H1 (cell line): ENCODE measurements around the gene TEAD3. TPM values are rescaled to one million over a fixed set of nuclear protein-coding genes. Genes with fewer than 3 reads are reported as not detected.

ENCODE experiments used
- CTCF ChIA-PET: fragments of 300-600 bp; sonication (Branson Sonifier 250); formaldehyde crosslinking; loops from one replicate; lab custom pipeline; 2021; ENCODE audit not compliant: partially characterized antibody; lab: Charles Lee
- POLR2A ChIA-PET: fragments of 300-600 bp; sonication (Branson Sonifier 250); formaldehyde crosslinking; loops from one replicate; lab custom pipeline; 2021; ENCODE audit warnings: inconsistent platforms; ENCODE audit not compliant: partially characterized antibody; lab: Charles Lee
- DNase-seq, 2 experiments: peaks; one replicate each; pipeline versions ENCODE4 v3.0.0 to v3.0.0-alpha.2; 2010 to 2022; ENCODE audit warnings: low spot score in 2 of 2, low read depth in 1 of 2, mixed read lengths in 1 of 2
- FAIRE-seq: peaks from 2 replicates; lab custom pipeline; 2011; peaks lifted over from hg19 to GRCh38; lab: Jason Lieb, UNC
- H2AFZ ChIP-seq: 2 replicates; pipeline ENCODE4 v1.8.1; 2012; ENCODE audit warnings: low read length, inconsistent platforms
- H2AK5ac ChIP-seq: 2 replicates; pipeline ENCODE4 v1.6.1; 2013; ENCODE audit warnings: low read depth, low read length
- H2BK120ac ChIP-seq: replicated peaks from 2 replicates; pipeline ENCODE3; 2013; ENCODE audit warnings: low read depth, low read length, inconsistent platforms
- H2BK12ac ChIP-seq: 2 replicates; pipeline ENCODE4 v1.6.1; 2013; ENCODE audit warnings: low read depth, low read length
- H2BK15ac ChIP-seq: 2 replicates; pipeline ENCODE4 v1.6.1; 2013; ENCODE audit warnings: low read length
- H2BK20ac ChIP-seq: 2 replicates; pipeline ENCODE4 v1.6.1; 2013; ENCODE audit warnings: low read length
- H2BK5ac ChIP-seq: 2 replicates; pipeline ENCODE4 v1.6.1; 2013; ENCODE audit warnings: low read depth, low read length
- H3K14ac ChIP-seq: 2 replicates; pipeline ENCODE4 v1.6.1; 2013; ENCODE audit warnings: inconsistent platforms; ENCODE audit not compliant: insufficient read length
- H3K18ac ChIP-seq: 2 replicates; pipeline ENCODE4 v1.6.1; 2013; ENCODE audit warnings: low read length; ENCODE audit errors: extremely low read depth
- H3K23ac ChIP-seq: 2 replicates; pipeline ENCODE4 v1.6.1; 2013; ENCODE audit warnings: inconsistent platforms; ENCODE audit not compliant: insufficient read length
- H3K23me2 ChIP-seq: 2 replicates; pipeline ENCODE4 v1.6.1; 2013; ENCODE audit warnings: low read depth, low read length
- H3K27ac ChIP-seq: 2 replicates; pipeline ENCODE4 v1.6.1; 2011; ENCODE audit warnings: low read depth, low read length, inconsistent platforms
- H3K27me3 ChIP-seq, 4 experiments: replicated peaks in 1 of 4; 1 replicate in 1 of 4; 2 replicates in 3 of 4; pipeline versions ENCODE4 v1.6.1 to v1.8.1; 2011 to 2013; ENCODE audit warnings: low read length in 3 of 4, mild to moderate bottlenecking in 3 of 4, inconsistent platforms in 2 of 4, mixed read lengths in 2 of 4, moderate library complexity in 1 of 4; ENCODE audit not compliant: control insufficient read depth in 3 of 4, insufficient read depth in 3 of 4; ENCODE audit errors: extremely low read depth in 1 of 4
- H3K36me3 ChIP-seq, 4 experiments: 2 replicates each; pipeline versions ENCODE4 v1.6.1 to v1.8.1; 2011 to 2013; ENCODE audit warnings: mild to moderate bottlenecking in 4 of 4, low read length in 3 of 4, moderate library complexity in 2 of 4, control low read depth in 1 of 4, inconsistent platforms in 1 of 4; ENCODE audit not compliant: insufficient read depth in 4 of 4, control insufficient read depth in 2 of 4
- H3K4ac ChIP-seq: replicated peaks from 2 replicates; pipeline ENCODE3; 2013; ENCODE audit warnings: low read length, low read depth, mixed read lengths, inconsistent platforms; ENCODE audit not compliant: insufficient read length
- H3K4me1 ChIP-seq, 4 experiments: replicated peaks in 1 of 4; 1 replicate in 1 of 4; 2 replicates in 3 of 4; pipeline versions ENCODE4 v1.6.1 to v1.8.1; 2011 to 2013; ENCODE audit warnings: low read length in 3 of 4, inconsistent platforms in 2 of 4, mixed read lengths in 1 of 4; ENCODE audit not compliant: insufficient read depth in 4 of 4, control insufficient read depth in 3 of 4
- H3K4me2 ChIP-seq, 2 experiments: 2 replicates each; pipeline versions ENCODE4 v1.6.1 to v1.8.1; 2011 to 2013; ENCODE audit warnings: low read depth in 2 of 2, low read length in 2 of 2, control low read depth in 1 of 2, inconsistent platforms in 1 of 2, mild to moderate bottlenecking in 1 of 2; ENCODE audit not compliant: insufficient read depth in 1 of 2
- H3K4me3 ChIP-seq, 4 experiments: fragments of 200-600, 300-600 bp in 1 of 4; sonication (generic), shearing (Covaris generic), sonication (Bioruptor Twin) in 1 of 4; 2 replicates each; pipeline versions ENCODE4 v1.5.1 to v1.8.1; 2011 to 2016; ENCODE audit warnings: low read length in 4 of 4, low read depth in 3 of 4, control low read depth in 2 of 4, inconsistent platforms in 2 of 4, mild to moderate bottlenecking in 2 of 4, mixed read lengths in 1 of 4, moderate library complexity in 1 of 4; ENCODE audit not compliant: insufficient read depth in 2 of 4; ENCODE audit errors: extremely low read depth in 1 of 4
- H3K56ac ChIP-seq: replicated peaks from 2 replicates; pipeline ENCODE3; 2013; ENCODE audit warnings: low read depth, mild to moderate bottlenecking, mixed read lengths, low read length, inconsistent platforms; ENCODE audit not compliant: insufficient read length
- H3K79me1 ChIP-seq: 2 replicates; pipeline ENCODE4 v1.6.1; 2013; ENCODE audit warnings: low read depth, low read length, control low read depth
- H3K79me2 ChIP-seq, 2 experiments: 2 replicates each; pipeline versions ENCODE4 v1.6.1 to v1.8.1; 2012 to 2013; ENCODE audit warnings: low read length in 2 of 2, mild to moderate bottlenecking in 2 of 2, inconsistent platforms in 1 of 2; ENCODE audit not compliant: insufficient read depth in 2 of 2, control insufficient read depth in 1 of 2
- H3K9ac ChIP-seq, 4 experiments: replicated peaks in 1 of 4; 1 replicate in 1 of 4; 2 replicates in 3 of 4; pipeline versions ENCODE4 v1.6.1 to v1.8.1; 2011 to 2013; ENCODE audit warnings: low read depth in 3 of 4, low read length in 3 of 4, control low read depth in 2 of 4, mild to moderate bottlenecking in 2 of 4, moderate library complexity in 2 of 4, inconsistent platforms in 1 of 4; ENCODE audit errors: extremely low read depth in 1 of 4
- H3K9me3 ChIP-seq, 2 experiments: 2 replicates each; pipeline versions ENCODE4 v1.6.1 to v1.8.1; 2012 to 2013; ENCODE audit warnings: mild to moderate bottlenecking in 2 of 2, moderate library complexity in 2 of 2, control low read depth in 1 of 2, inconsistent platforms in 1 of 2, low read depth in 1 of 2, low read length in 1 of 2, mixed read lengths in 1 of 2; ENCODE audit not compliant: insufficient read depth in 2 of 2
- H4K20me1 ChIP-seq, 2 experiments: replicated peaks in 1 of 2; 2 replicates each; pipeline versions ENCODE3 to v1.8.1; 2011 to 2013; ENCODE audit warnings: inconsistent platforms in 2 of 2, low read length in 2 of 2, mild to moderate bottlenecking in 1 of 2; ENCODE audit not compliant: insufficient read depth in 2 of 2, control insufficient read depth in 1 of 2
- H4K5ac ChIP-seq: 2 replicates; pipeline ENCODE4 v1.6.1; 2013; ENCODE audit warnings: low read length, low read depth, mixed read lengths, inconsistent platforms; ENCODE audit not compliant: insufficient read length
- H4K8ac ChIP-seq: 2 replicates; pipeline ENCODE4 v1.8.0; 2013; ENCODE audit warnings: mild to moderate bottlenecking, moderate library complexity, low read length, inconsistent platforms; ENCODE audit not compliant: insufficient read depth; ENCODE audit errors: extremely low read depth
- H4K91ac ChIP-seq: replicated peaks from 2 replicates; pipeline ENCODE3; 2013; ENCODE audit warnings: low read length, mixed read lengths, inconsistent platforms; ENCODE audit not compliant: insufficient read length
- BCL11A ChIP-seq, 2 experiments: IDR thresholded peaks; one replicate each; pipeline ENCODE4 v1.6.1; 2011; ENCODE audit warnings: low read depth in 2 of 2, low read length in 2 of 2, mild to moderate bottlenecking in 2 of 2
- CBX5 ChIP-seq: fragments of 300-800, 300-1000 bp; sonication (generic); IDR thresholded peaks from 2 replicates; pipeline ENCODE4 v1.7.1; 2016; ENCODE audit warnings: antibody characterized with exemption, low read length, low read depth
- FOSL1 ChIP-seq: IDR thresholded peaks from 2 replicates; pipeline ENCODE4 v1.6.1; 2011; ENCODE audit warnings: mild to moderate bottlenecking, low read depth, low read length, moderate library complexity; ENCODE audit not compliant: insufficient read depth
- GABPA ChIP-seq: IDR thresholded peaks from 2 replicates; pipeline ENCODE4 v1.6.1; 2011; ENCODE audit warnings: mild to moderate bottlenecking, low read length, moderate library complexity, borderline replicate concordance; ENCODE audit not compliant: insufficient read depth
- JUN ChIP-seq: IDR thresholded peaks from 2 replicates; pipeline ENCODE4 v1.6.1; 2011; ENCODE audit warnings: low read depth, mild to moderate bottlenecking, improper control_type of control experiment, low read length
- KDM1A ChIP-seq: fragments of 200-600, 300-600 bp; sonication (generic); IDR thresholded peaks from 2 replicates; pipeline ENCODE4 v1.7.1; 2016; ENCODE audit warnings: mild to moderate bottlenecking, low read length, borderline replicate concordance
- KDM4A ChIP-seq: IDR thresholded peaks from one replicate; pipeline ENCODE4 v1.7.1; 2012; ENCODE audit warnings: low read depth, mild to moderate bottlenecking, moderate library complexity, low read length, inconsistent platforms; ENCODE audit not compliant: severe bottlenecking
- MAFK ChIP-seq: IDR thresholded peaks from 2 replicates; pipeline ENCODE4 v1.6.1; 2012; ENCODE audit warnings: low read depth, mild to moderate bottlenecking, improper control_type of control experiment, low read length
- NRF1 ChIP-seq: IDR thresholded peaks from 2 replicates; pipeline ENCODE4 v1.6.1; 2011; ENCODE audit warnings: mild to moderate bottlenecking, low read depth, low read length, improper control_type of control experiment
- PHF8 ChIP-seq: fragments of 200-600 bp; sonication (generic); conservative IDR thresholded peaks from 2 replicates; pipeline ENCODE4 v1.7.1; 2012; ENCODE audit warnings: low read depth, mild to moderate bottlenecking, inconsistent platforms, low read length, moderate library complexity
- POLR2A ChIP-seq, 2 experiments: IDR thresholded peaks; 1 replicate in 1 of 2; 2 replicates in 1 of 2; pipeline ENCODE4 v1.6.1; 2011; ENCODE audit warnings: low read depth in 2 of 2, low read length in 2 of 2, mild to moderate bottlenecking in 2 of 2; ENCODE audit errors: control extremely low read depth in 1 of 2
- SUZ12 ChIP-seq: fragments of 200-600 bp; sonication (generic); IDR thresholded peaks from 2 replicates; pipeline ENCODE4 v1.6.1; 2012; ENCODE audit warnings: mild to moderate bottlenecking, inconsistent platforms, low read length, moderate library complexity, mixed read lengths
- WGBS, 2 experiments: shearing (Covaris generic) in 1 of 2; methylation state at CpG; one replicate each; pipeline versions ENCODE4 v1.1.6 to v1.1.7; 2013 to 2015; ENCODE audit warnings: low lambda C conversion rate in 2 of 2, mixed read lengths in 2 of 2, inconsistent platforms in 1 of 2, low coverage in 1 of 2, missing lambda C conversion rate in 1 of 2; ENCODE audit not compliant: insufficient replicate concordance in 2 of 2, insufficient coverage in 1 of 2, insufficient read length in 1 of 2; ENCODE audit errors: extremely low coverage in 1 of 2, missing lambda C conversion rate in 1 of 2; 5-methylcytosine and 5-hydroxymethylcytosine counted together
- polyA plus RNA-seq, 7 experiments: library from polyadenylated mRNA; depleted of rRNA in 3 of 7; stranded (reverse) in 5 of 7; unstranded in 2 of 7; fragments of >200 nt in 5 of 7; fragments of 200-250 nt in 2 of 7; gene quantifications; 1 replicate in 5 of 7; 2 replicates in 1 of 7; 4 replicates in 1 of 7; pipeline versions ENCODE4 v1.2.1 to v1.2.3, GENCODE V29; 2011 to 2013; ENCODE audit warnings: missing spikeins in 2 of 7, mixed read lengths in 2 of 7
- total RNA-seq: library from RNA; stranded (reverse); fragmentation: NEBNext Ultra II Directional; extraction: Animal tissue kit (Norgen Biotek cat#: 25700); gene quantifications from 2 replicates; pipeline ENCODE4 v1.2.1, GENCODE V29; 2021

TEAD3 gene
- total and polyA plus RNA-seq, 2 of the 8 experiments (the other 6 are each of a cell fraction or from before 2014, with no cell fraction given) = 20.1 to 28.7 TPM

DNA sequence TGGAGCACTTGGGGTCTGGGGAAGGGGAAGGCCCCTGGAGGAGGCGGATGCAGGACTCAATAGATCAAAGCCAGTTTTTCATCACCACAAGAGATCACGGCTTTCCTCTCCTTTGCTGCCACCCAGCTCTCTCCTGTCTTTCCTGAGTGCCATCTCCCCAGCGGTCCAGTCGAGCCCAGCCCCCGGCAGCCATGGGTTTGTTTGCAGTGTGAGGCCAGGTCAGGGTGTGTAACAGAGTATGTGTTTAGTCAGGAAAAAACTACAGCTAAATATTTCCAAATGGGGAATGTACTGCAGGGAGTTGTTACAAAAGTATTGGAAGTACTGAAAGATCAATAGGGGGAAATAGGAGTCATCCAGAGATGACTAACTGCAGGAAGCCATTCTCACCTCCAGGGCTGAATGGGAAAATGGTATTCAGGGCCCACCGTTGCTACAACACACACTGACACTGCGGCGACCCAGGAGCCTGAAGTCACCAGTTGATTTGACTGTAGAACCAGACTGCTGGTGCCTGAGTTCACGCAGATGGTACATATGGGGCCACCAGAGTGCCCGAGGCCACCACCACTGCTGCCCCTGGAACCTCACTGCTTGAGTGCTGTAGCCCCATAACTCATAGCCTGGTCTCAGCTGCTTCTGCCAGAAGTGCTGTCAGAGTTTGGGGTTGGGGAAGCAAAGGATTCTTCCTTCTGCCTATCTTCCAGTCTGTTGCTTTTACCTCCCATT lies 68.3 kb downstream of the TEAD3 start:
- CTCF ChIA-PET = interaction anchor here (0.6 to 15.8 kb wide), 12 partner anchors 9 to 142 kb away, joined by 3 to 138 read pairs (median 6); partner anchors contain the start of gene PPARD
- DNase-seq = no peak
- TF ChIP-seq SUZ12 (no peak), JUN (no peak), NRF1 (no peak), MAFK (no peak), GABPA (no peak), FOSL1 (no peak), PHF8 (no peak), KDM1A (no peak), BCL11A (IDR thresholded peaks at IDR 0.05; ENCODE audit: low read depth in 2 of 2, low read length in 2 of 2) (no peak), POLR2A (IDR thresholded peaks at IDR 0.05; ENCODE audit: control extremely low read depth in 1 of 2, low read depth in 2 of 2, low read length in 2 of 2) (no peak), KDM4A (no peak), CBX5 (no peak)

More for the DNA sequence above, 68.3 kb downstream of the TEAD3 start:
- H4K5ac ChIP-seq = no peak overlapping the region
- 0 out of 4 replicates have a peak overlapping the region, but pooled peaks of 1 of the 2 experiments have one; percentile 7 for H3K4me2 ChIP-seq
- H4K91ac ChIP-seq = peak overlapping the region; percentile 17
- H2BK120ac ChIP-seq = no peak overlapping the region
- H3K36me3 ChIP-seq = 0 out of 8 replicates have a peak, but pooled peaks cover 0 to 4% (median 0%) of the 10 kb centered on the region in 4 experiments
- POLR2A ChIA-PET = interaction anchor here (1.0 to 2.0 kb wide), 5 partner anchors 8 to 93 kb away, joined by 3 to 6 read pairs (median 3); no protein-coding TSS in a partner anchor
- H3K79me1 ChIP-seq = no peaks in the 10 kb centered on the region
- no peak overlapping the region; the same call in 1 of the 2 replicates for H2BK20ac ChIP-seq
- H3K56ac ChIP-seq = no peak overlapping the region
- no peak for FAIRE-seq
- peaks cover 6 to 28% (median 16%) of the 10 kb centered on the region in 4 experiments for H3K4me1 ChIP-seq
- no peak overlapping the region for H3K23ac ChIP-seq
- H3K4ac ChIP-seq = no peak overlapping the region
- peak overlapping the region; percentile 28; the same call in 1 of the 2 replicates for H3K18ac ChIP-seq
- H3K79me2 ChIP-seq = no peaks in the 10 kb centered on the region
- H2AFZ ChIP-seq = no peak overlapping the region
- H4K20me1 ChIP-seq = no peaks in the 10 kb centered on the region
- no peaks in the 10 kb centered on the region for H3K27me3 ChIP-seq
- H2BK12ac ChIP-seq = peak overlapping the region; percentile 55; the same call in 1 of the 2 replicates
- H3K23me2 ChIP-seq = no peaks in the 10 kb centered on the region
- no peaks in the 10 kb centered on the region for H3K9me3 ChIP-seq
- no peak overlapping the region for H3K14ac ChIP-seq
- 68% methylated on average over 10 of the region's 10 CpGs; no CpG with 5 or more reads in 1 of the 2 experiments for WGBS, 2 experiments
- peak overlapping the region; percentile 40; the same call in 1 of the 2 replicates for H2BK15ac ChIP-seq
- peak overlapping the region; percentile 67; the same call in 1 of the 2 replicates for H2AK5ac ChIP-seq
- no peak overlapping the region for H3K9ac ChIP-seq
- peak overlapping the region; percentile 55 for H2BK5ac ChIP-seq
- H3K27ac ChIP-seq = no peak overlapping the region
- H3K4me3 ChIP-seq = no peak overlapping the region
- no peak overlapping the region for H4K8ac ChIP-seq
